ENCODE data around the gene CPED1.

The CPED1 gene

GRCh38 chr7:121196286-121196685, 207.8 kb downstream of the CPED1 start:
- Histone ChIP-seq H3K27me3 (ENCODE audit: insufficient read depth, poor library complexity, severe bottlenecking) (no peaks in the 10 kb centered on the region), H3K4me1 (ENCODE audit: insufficient read depth, poor library complexity, severe bottlenecking) (no peaks in the 10 kb centered on the region), H3K4me3 (ENCODE audit: severe bottlenecking) (no peak overlapping the region), H3K27ac (ENCODE audit: poor library complexity, severe bottlenecking) (no peak overlapping the region), H3K36me3 (ENCODE audit: low read depth) (no peaks in the 10 kb centered on the region), H3K9me3 (ENCODE audit: severe bottlenecking) (no peaks in the 10 kb centered on the region)
- DNase-seq (ENCODE audit: low spot score): no peak
- TF ChIP-seq CTCF (IDR thresholded peaks at IDR 0.05; ENCODE audit: poor library complexity, severe bottlenecking): no peak
- no peak for ATAC-seq (ENCODE audit: low read depth)

GRCh38 chr7:121197455-121197854, 208.9 kb downstream of the CPED1 start:
- no peaks in the 10 kb centered on the region for H3K36me3 ChIP-seq (ENCODE audit: low read depth)
- no peaks in the 10 kb centered on the region for H3K4me1 ChIP-seq (ENCODE audit: insufficient read depth, poor library complexity, severe bottlenecking)
- H3K27me3 ChIP-seq (ENCODE audit: insufficient read depth, poor library complexity, severe bottlenecking): no peaks in the 10 kb centered on the region
- DNase-seq (ENCODE audit: low spot score): no peak
- no peaks in the 10 kb centered on the region for H3K9me3 ChIP-seq (ENCODE audit: severe bottlenecking)
- no peak overlapping the region for H3K27ac ChIP-seq (ENCODE audit: poor library complexity, severe bottlenecking)
- H3K4me3 ChIP-seq (ENCODE audit: severe bottlenecking): no peak overlapping the region
- TF ChIP-seq CTCF (IDR thresholded peaks at IDR 0.05; ENCODE audit: poor library complexity, severe bottlenecking): no peak
- no peak for ATAC-seq (ENCODE audit: low read depth)

GRCh38 chr7:121198502-121198901, 210.0 kb downstream of the CPED1 start:
- H3K27ac ChIP-seq (ENCODE audit: poor library complexity, severe bottlenecking): no peak overlapping the region
- H3K9me3 ChIP-seq (ENCODE audit: severe bottlenecking): no peaks in the 10 kb centered on the region
- no peaks in the 10 kb centered on the region for H3K4me1 ChIP-seq (ENCODE audit: insufficient read depth, poor library complexity, severe bottlenecking)
- no peak for TF ChIP-seq CTCF (IDR thresholded peaks at IDR 0.05; ENCODE audit: poor library complexity, severe bottlenecking)
- H3K4me3 ChIP-seq (ENCODE audit: severe bottlenecking): no peak overlapping the region
- H3K36me3 ChIP-seq (ENCODE audit: low read depth): no peaks in the 10 kb centered on the region
- DNase-seq (ENCODE audit: low spot score) (no peak), ATAC-seq (ENCODE audit: low read depth) (no peak)
- no peaks in the 10 kb centered on the region for H3K27me3 ChIP-seq (ENCODE audit: insufficient read depth, poor library complexity, severe bottlenecking)

- no peak for ATAC-seq (ENCODE audit: low read depth)
- Histone ChIP-seq H3K27ac (ENCODE audit: poor library complexity, severe bottlenecking) (no peak overlapping the region), H3K36me3 (ENCODE audit: low read depth) (no peaks in the 10 kb centered on the region), H3K4me3 (ENCODE audit: severe bottlenecking) (no peak overlapping the region), H3K4me1 (ENCODE audit: insufficient read depth, poor library complexity, severe bottlenecking) (no peaks in the 10 kb centered on the region), H3K9me3 (ENCODE audit: severe bottlenecking) (no peaks in the 10 kb centered on the region), H3K27me3 (ENCODE audit: insufficient read depth, poor library complexity, severe bottlenecking) (no peaks in the 10 kb centered on the region)
- no peak for DNase-seq (ENCODE audit: low spot score)
- TF ChIP-seq CTCF (IDR thresholded peaks at IDR 0.05; ENCODE audit: poor library complexity, severe bottlenecking): no peak
Measured at GRCh38 chr7:121202125-121202524, 213.6 kb downstream of the CPED1 start.

GRCh38 chr7:121202834-121203233, 214.3 kb downstream of the CPED1 start:
- no peaks in the 10 kb centered on the region for H3K27me3 ChIP-seq (ENCODE audit: insufficient read depth, poor library complexity, severe bottlenecking)
- H3K36me3 ChIP-seq (ENCODE audit: low read depth): no peaks in the 10 kb centered on the region
- H3K4me1 ChIP-seq (ENCODE audit: insufficient read depth, poor library complexity, severe bottlenecking): no peaks in the 10 kb centered on the region
- no peaks in the 10 kb centered on the region for H3K9me3 ChIP-seq (ENCODE audit: severe bottlenecking)
- no peak for TF ChIP-seq CTCF (IDR thresholded peaks at IDR 0.05; ENCODE audit: poor library complexity, severe bottlenecking)
- H3K27ac ChIP-seq (ENCODE audit: poor library complexity, severe bottlenecking): no peak overlapping the region
- no peak for DNase-seq (ENCODE audit: low spot score)
- H3K4me3 ChIP-seq (ENCODE audit: severe bottlenecking): no peak overlapping the region
- ATAC-seq (ENCODE audit: low read depth): no peak

Measured in RWPE2 (cell line).